H1 (cell line): ENCODE results near the gene COTL1. TPM values are rescaled to one million over a fixed set of nuclear protein-coding genes. Genes with fewer than 3 reads are reported as not detected.

ENCODE experiments used
- CTCF ChIA-PET: fragments of 300-600 bp; sonication (Branson Sonifier 250); formaldehyde crosslinking; loops from one replicate; lab custom pipeline; 2021; ENCODE audit not compliant: partially characterized antibody; lab: Charles Lee
- POLR2A ChIA-PET: fragments of 300-600 bp; sonication (Branson Sonifier 250); formaldehyde crosslinking; loops from one replicate; lab custom pipeline; 2021; ENCODE audit warnings: inconsistent platforms; ENCODE audit not compliant: partially characterized antibody; lab: Charles Lee
- DNase-seq, 2 experiments: peaks; one replicate each; pipeline versions ENCODE4 v3.0.0 to v3.0.0-alpha.2; 2010 to 2022; ENCODE audit warnings: low spot score in 2 of 2, low read depth in 1 of 2, mixed read lengths in 1 of 2
- FAIRE-seq: peaks from 2 replicates; lab custom pipeline; 2011; peaks lifted over from hg19 to GRCh38; lab: Jason Lieb, UNC
- H2AFZ ChIP-seq: 2 replicates; pipeline ENCODE4 v1.8.1; 2012; ENCODE audit warnings: low read length, inconsistent platforms
- H2AK5ac ChIP-seq: 2 replicates; pipeline ENCODE4 v1.6.1; 2013; ENCODE audit warnings: low read depth, low read length
- H2BK120ac ChIP-seq: replicated peaks from 2 replicates; pipeline ENCODE3; 2013; ENCODE audit warnings: low read depth, low read length, inconsistent platforms
- H2BK12ac ChIP-seq: 2 replicates; pipeline ENCODE4 v1.6.1; 2013; ENCODE audit warnings: low read depth, low read length
- H2BK15ac ChIP-seq: 2 replicates; pipeline ENCODE4 v1.6.1; 2013; ENCODE audit warnings: low read length
- H2BK20ac ChIP-seq: 2 replicates; pipeline ENCODE4 v1.6.1; 2013; ENCODE audit warnings: low read length
- H2BK5ac ChIP-seq: 2 replicates; pipeline ENCODE4 v1.6.1; 2013; ENCODE audit warnings: low read depth, low read length
- H3K14ac ChIP-seq: 2 replicates; pipeline ENCODE4 v1.6.1; 2013; ENCODE audit warnings: inconsistent platforms; ENCODE audit not compliant: insufficient read length
- H3K18ac ChIP-seq: 2 replicates; pipeline ENCODE4 v1.6.1; 2013; ENCODE audit warnings: low read length; ENCODE audit errors: extremely low read depth
- H3K23ac ChIP-seq: 2 replicates; pipeline ENCODE4 v1.6.1; 2013; ENCODE audit warnings: inconsistent platforms; ENCODE audit not compliant: insufficient read length
- H3K23me2 ChIP-seq: 2 replicates; pipeline ENCODE4 v1.6.1; 2013; ENCODE audit warnings: low read depth, low read length
- H3K27ac ChIP-seq: 2 replicates; pipeline ENCODE4 v1.6.1; 2011; ENCODE audit warnings: low read depth, low read length, inconsistent platforms
- H3K27me3 ChIP-seq, 4 experiments: replicated peaks in 1 of 4; 1 replicate in 1 of 4; 2 replicates in 3 of 4; pipeline versions ENCODE4 v1.6.1 to v1.8.1; 2011 to 2013; ENCODE audit warnings: low read length in 3 of 4, mild to moderate bottlenecking in 3 of 4, inconsistent platforms in 2 of 4, mixed read lengths in 2 of 4, moderate library complexity in 1 of 4; ENCODE audit not compliant: control insufficient read depth in 3 of 4, insufficient read depth in 3 of 4; ENCODE audit errors: extremely low read depth in 1 of 4
- H3K36me3 ChIP-seq, 4 experiments: 2 replicates each; pipeline versions ENCODE4 v1.6.1 to v1.8.1; 2011 to 2013; ENCODE audit warnings: mild to moderate bottlenecking in 4 of 4, low read length in 3 of 4, moderate library complexity in 2 of 4, control low read depth in 1 of 4, inconsistent platforms in 1 of 4; ENCODE audit not compliant: insufficient read depth in 4 of 4, control insufficient read depth in 2 of 4
- H3K4ac ChIP-seq: replicated peaks from 2 replicates; pipeline ENCODE3; 2013; ENCODE audit warnings: low read length, low read depth, mixed read lengths, inconsistent platforms; ENCODE audit not compliant: insufficient read length
- H3K4me1 ChIP-seq, 4 experiments: replicated peaks in 1 of 4; 1 replicate in 1 of 4; 2 replicates in 3 of 4; pipeline versions ENCODE4 v1.6.1 to v1.8.1; 2011 to 2013; ENCODE audit warnings: low read length in 3 of 4, inconsistent platforms in 2 of 4, mixed read lengths in 1 of 4; ENCODE audit not compliant: insufficient read depth in 4 of 4, control insufficient read depth in 3 of 4
- H3K4me2 ChIP-seq, 2 experiments: 2 replicates each; pipeline versions ENCODE4 v1.6.1 to v1.8.1; 2011 to 2013; ENCODE audit warnings: low read depth in 2 of 2, low read length in 2 of 2, control low read depth in 1 of 2, inconsistent platforms in 1 of 2, mild to moderate bottlenecking in 1 of 2; ENCODE audit not compliant: insufficient read depth in 1 of 2
- H3K4me3 ChIP-seq, 4 experiments: fragments of 200-600, 300-600 bp in 1 of 4; sonication (generic), shearing (Covaris generic), sonication (Bioruptor Twin) in 1 of 4; 2 replicates each; pipeline versions ENCODE4 v1.5.1 to v1.8.1; 2011 to 2016; ENCODE audit warnings: low read length in 4 of 4, low read depth in 3 of 4, control low read depth in 2 of 4, inconsistent platforms in 2 of 4, mild to moderate bottlenecking in 2 of 4, mixed read lengths in 1 of 4, moderate library complexity in 1 of 4; ENCODE audit not compliant: insufficient read depth in 2 of 4; ENCODE audit errors: extremely low read depth in 1 of 4
- H3K56ac ChIP-seq: replicated peaks from 2 replicates; pipeline ENCODE3; 2013; ENCODE audit warnings: low read depth, mild to moderate bottlenecking, mixed read lengths, low read length, inconsistent platforms; ENCODE audit not compliant: insufficient read length
- H3K79me1 ChIP-seq: 2 replicates; pipeline ENCODE4 v1.6.1; 2013; ENCODE audit warnings: low read depth, low read length, control low read depth
- H3K79me2 ChIP-seq, 2 experiments: 2 replicates each; pipeline versions ENCODE4 v1.6.1 to v1.8.1; 2012 to 2013; ENCODE audit warnings: low read length in 2 of 2, mild to moderate bottlenecking in 2 of 2, inconsistent platforms in 1 of 2; ENCODE audit not compliant: insufficient read depth in 2 of 2, control insufficient read depth in 1 of 2
- H3K9ac ChIP-seq, 4 experiments: replicated peaks in 1 of 4; 1 replicate in 1 of 4; 2 replicates in 3 of 4; pipeline versions ENCODE4 v1.6.1 to v1.8.1; 2011 to 2013; ENCODE audit warnings: low read depth in 3 of 4, low read length in 3 of 4, control low read depth in 2 of 4, mild to moderate bottlenecking in 2 of 4, moderate library complexity in 2 of 4, inconsistent platforms in 1 of 4; ENCODE audit errors: extremely low read depth in 1 of 4
- H3K9me3 ChIP-seq, 2 experiments: 2 replicates each; pipeline versions ENCODE4 v1.6.1 to v1.8.1; 2012 to 2013; ENCODE audit warnings: mild to moderate bottlenecking in 2 of 2, moderate library complexity in 2 of 2, control low read depth in 1 of 2, inconsistent platforms in 1 of 2, low read depth in 1 of 2, low read length in 1 of 2, mixed read lengths in 1 of 2; ENCODE audit not compliant: insufficient read depth in 2 of 2
- H4K20me1 ChIP-seq, 2 experiments: replicated peaks in 1 of 2; 2 replicates each; pipeline versions ENCODE3 to v1.8.1; 2011 to 2013; ENCODE audit warnings: inconsistent platforms in 2 of 2, low read length in 2 of 2, mild to moderate bottlenecking in 1 of 2; ENCODE audit not compliant: insufficient read depth in 2 of 2, control insufficient read depth in 1 of 2
- H4K5ac ChIP-seq: 2 replicates; pipeline ENCODE4 v1.6.1; 2013; ENCODE audit warnings: low read length, low read depth, mixed read lengths, inconsistent platforms; ENCODE audit not compliant: insufficient read length
- H4K8ac ChIP-seq: 2 replicates; pipeline ENCODE4 v1.8.0; 2013; ENCODE audit warnings: mild to moderate bottlenecking, moderate library complexity, low read length, inconsistent platforms; ENCODE audit not compliant: insufficient read depth; ENCODE audit errors: extremely low read depth
- H4K91ac ChIP-seq: replicated peaks from 2 replicates; pipeline ENCODE3; 2013; ENCODE audit warnings: low read length, mixed read lengths, inconsistent platforms; ENCODE audit not compliant: insufficient read length
- CTBP2 ChIP-seq: IDR thresholded peaks from 2 replicates; pipeline ENCODE4 v1.7.0; 2011; ENCODE audit warnings: borderline replicate concordance, mild to moderate bottlenecking, moderate library complexity, mixed read lengths, low read length; ENCODE audit not compliant: insufficient read depth, insufficient read length
- EGR1 ChIP-seq: IDR thresholded peaks from 2 replicates; pipeline ENCODE4 v1.6.1; 2011; ENCODE audit warnings: low read depth, low read length, borderline replicate concordance
- KDM5A ChIP-seq: fragments of 200-600 bp; IDR thresholded peaks from 2 replicates; pipeline ENCODE4 v1.7.1; 2012; ENCODE audit warnings: mild to moderate bottlenecking, low read length, inconsistent platforms, mixed read lengths
- MAX ChIP-seq: IDR thresholded peaks from 2 replicates; pipeline ENCODE4 v1.6.1; 2012; ENCODE audit warnings: inconsistent platforms
- RAD21 ChIP-seq, 2 experiments: IDR thresholded peaks in 1 of 2; conservative IDR thresholded peaks in 1 of 2; 2 replicates each; pipeline ENCODE4 v1.6.1; 2011; ENCODE audit warnings: low read depth in 2 of 2, low read length in 2 of 2, improper control_type of control experiment in 1 of 2, inconsistent platforms in 1 of 2, mild to moderate bottlenecking in 1 of 2, moderate library complexity in 1 of 2
- RBBP5 ChIP-seq: IDR thresholded peaks from 2 replicates; pipeline ENCODE4 v1.7.1; 2012; ENCODE audit warnings: low read depth, mild to moderate bottlenecking, inconsistent platforms, low read length, moderate library complexity, borderline replicate concordance
- SIRT6 ChIP-seq: IDR thresholded peaks from one replicate; pipeline ENCODE4 v1.7.1; 2012; ENCODE audit warnings: low read length, inconsistent platforms
- SP1 ChIP-seq: IDR thresholded peaks from 2 replicates; pipeline ENCODE4 v1.6.1; 2011; ENCODE audit warnings: low read depth, low read length
- TBP ChIP-seq: IDR thresholded peaks from 2 replicates; pipeline ENCODE4 v1.6.1; 2011; ENCODE audit warnings: low read depth, low read length, improper control_type of control experiment
- TEAD4 ChIP-seq: IDR thresholded peaks from 2 replicates; pipeline ENCODE4 v1.6.1; 2012; ENCODE audit warnings: low read depth, low read length, inconsistent platforms, mixed read lengths
- USF2 ChIP-seq: IDR thresholded peaks from 2 replicates; pipeline ENCODE4 v1.6.1; 2011; ENCODE audit warnings: low read length, improper control_type of control experiment
- WGBS, 2 experiments: shearing (Covaris generic) in 1 of 2; methylation state at CpG; one replicate each; pipeline versions ENCODE4 v1.1.6 to v1.1.7; 2013 to 2015; ENCODE audit warnings: low lambda C conversion rate in 2 of 2, mixed read lengths in 2 of 2, inconsistent platforms in 1 of 2, low coverage in 1 of 2, missing lambda C conversion rate in 1 of 2; ENCODE audit not compliant: insufficient replicate concordance in 2 of 2, insufficient coverage in 1 of 2, insufficient read length in 1 of 2; ENCODE audit errors: extremely low coverage in 1 of 2, missing lambda C conversion rate in 1 of 2; 5-methylcytosine and 5-hydroxymethylcytosine counted together
- polyA plus RNA-seq, 7 experiments: library from polyadenylated mRNA; depleted of rRNA in 3 of 7; stranded (reverse) in 5 of 7; unstranded in 2 of 7; fragments of >200 nt in 5 of 7; fragments of 200-250 nt in 2 of 7; gene quantifications; 1 replicate in 5 of 7; 2 replicates in 1 of 7; 4 replicates in 1 of 7; pipeline versions ENCODE4 v1.2.1 to v1.2.3, GENCODE V29; 2011 to 2013; ENCODE audit warnings: missing spikeins in 2 of 7, mixed read lengths in 2 of 7
- total RNA-seq: library from RNA; stranded (reverse); fragmentation: NEBNext Ultra II Directional; extraction: Animal tissue kit (Norgen Biotek cat#: 25700); gene quantifications from 2 replicates; pipeline ENCODE4 v1.2.1, GENCODE V29; 2021

The COTL1 gene
- total and polyA plus RNA-seq, 2 of the 8 experiments (the other 6 are each of a cell fraction or from before 2014, with no cell fraction given), result 59.2 to 183 TPM

GRCh38 chr16:84569382-84569987 is 48.4 kb downstream of the COTL1 start:
- CTCF ChIA-PET, result interaction anchor here (0.9 to 7.0 kb wide), 7 partner anchors 11 to 60 kb away, joined by 3 to 64 read pairs (median 3); no protein-coding TSS in a partner anchor
- Histone ChIP-seq H4K20me1 (peaks cover 0 to 2% of the 10 kb centered on the region in 2 experiments), H3K9ac (no peak overlapping the region), H3K14ac (no peak overlapping the region), H2BK12ac (no peak overlapping the region), H4K5ac (no peak overlapping the region), H4K8ac (no peak overlapping the region), H2BK5ac (no peak overlapping the region), H3K23me2 (no peaks in the 10 kb centered on the region), H4K91ac (no peak overlapping the region), H3K4me2 (no peak overlapping the region), H3K4me1 (peaks cover 12 to 18% (median 16%) of the 10 kb centered on the region in 4 experiments), H3K79me2 (peaks cover 0 to 5% of the 10 kb centered on the region in 2 experiments; a peak in 1 of 4 replicates), H3K36me3 (peaks cover 0 to 5% (median 0%) of the 10 kb centered on the region in 4 experiments; a peak in 2 of 8 replicates), H3K27me3 (no peaks in the 10 kb centered on the region), H3K56ac (no peak overlapping the region), H2BK120ac (no peak overlapping the region), H2AK5ac (no peak overlapping the region), H3K23ac (no peak overlapping the region), H2AFZ (no peak overlapping the region), H3K27ac (no peak overlapping the region), H3K4ac (no peak overlapping the region), H2BK20ac (no peak overlapping the region), H3K4me3 (no peak overlapping the region), H3K79me1 (no peaks in the 10 kb centered on the region; the same call in 1 of the 2 replicates), H3K9me3 (no peaks in the 10 kb centered on the region), H3K18ac (no peak overlapping the region), H2BK15ac (no peak overlapping the region)
- POLR2A ChIA-PET, result interaction anchor here (0.7 to 1.1 kb wide), 3 partner anchors 10 to 38 kb away, joined by 3 read pairs; no protein-coding TSS in a partner anchor
- WGBS, 2 experiments, result 82% methylated on average over 9 of the region's 9 CpGs; no CpG with 5 or more reads in 1 of the 2 experiments
- FAIRE-seq (no peak), DNase-seq (no peak)
- no peak for TF ChIP-seq USF2
- TF ChIP-seq TBP, result no peak
- TF ChIP-seq RAD21 (IDR thresholded peaks at IDR 0.05 in 1 of 2, conservative IDR thresholded peaks at IDR 0.05 in 1 of 2; ENCODE audit: low read depth in 2 of 2, low read length in 2 of 2), result no peak
- TF ChIP-seq RBBP5, result no peak
- TF ChIP-seq SIRT6, result no peak
- no peak for TF ChIP-seq CTBP2
- TF ChIP-seq SP1, result no peak
- TF ChIP-seq MAX, result no peak
- TF ChIP-seq EGR1, result no peak
- no peak for TF ChIP-seq KDM5A
- TF ChIP-seq TEAD4, result no peak
